CD4-positive, alpha-beta memory T cell (primary cell): Measurements from ENCODE around the gene GSK3B. TPM values are rescaled to one million over a fixed set of nuclear protein-coding genes. Genes with fewer than 3 reads are reported as not detected.

Experiments used
- CTCF ChIA-PET: fragments of 350-600 bp; sonication (Branson Sonifier 250); formaldehyde crosslinking; loops from one replicate; lab custom pipeline; 2021; ENCODE audit warnings: inconsistent platforms; ENCODE audit not compliant: partially characterized antibody; lab: Charles Lee
- POLR2A ChIA-PET: fragments of 350-600 bp; sonication (Branson Sonifier 250); formaldehyde crosslinking; loops from one replicate; lab custom pipeline; 2021; ENCODE audit not compliant: partially characterized antibody; lab: Charles Lee
- DNase-seq, 5 donors: peaks; one replicate each; pipeline versions ENCODE4 v3.0.0 to v3.0.0-alpha.2; 2020 to 2022; ENCODE audit warnings: mixed read lengths in 1 of 5
- H3K27ac ChIP-seq: one replicate; pipeline ENCODE4 v1.7.0; 2013; ENCODE audit warnings: low read depth, low read length
- H3K27me3 ChIP-seq: 2 replicates; pipeline ENCODE4 v1.7.0; 2013; ENCODE audit warnings: mild to moderate bottlenecking, low read length, moderate library complexity; ENCODE audit not compliant: insufficient read depth
- H3K36me3 ChIP-seq: 2 replicates; pipeline ENCODE4 v1.7.0; 2013; ENCODE audit warnings: mild to moderate bottlenecking, low read length, moderate library complexity; ENCODE audit not compliant: insufficient read depth
- H3K4me1 ChIP-seq: 2 replicates; pipeline ENCODE4 v1.7.0; 2013; ENCODE audit warnings: mild to moderate bottlenecking, low read length, moderate library complexity; ENCODE audit not compliant: insufficient read depth
- H3K4me3 ChIP-seq, 2 donors: one replicate each; pipeline ENCODE4 v1.7.0; 2013; ENCODE audit warnings: low read length in 2 of 2, mild to moderate bottlenecking in 1 of 2
- H3K9me3 ChIP-seq, 2 donors: one replicate each; pipeline ENCODE4 v1.7.0; 2013; ENCODE audit warnings: low read length in 2 of 2, control low read depth in 1 of 2; ENCODE audit not compliant: control insufficient read depth in 1 of 2
- H3K27ac Mint-ChIP-seq, 7 donors: one replicate each; pipeline ENCODE4 v1.8.0; 2020 to 2021; ENCODE audit warnings: mixed read lengths in 7 of 7, mild to moderate bottlenecking in 6 of 7, inconsistent platforms in 3 of 7, moderate library complexity in 3 of 7
- H3K27me3 Mint-ChIP-seq, 2 donors: one replicate each; pipeline ENCODE4 v1.8.0; 2020 to 2021; ENCODE audit warnings: mixed read lengths in 2 of 2
- H3K36me3 Mint-ChIP-seq, 2 donors: one replicate each; pipeline ENCODE4 v1.8.0; 2020 to 2021; ENCODE audit warnings: mixed read lengths in 2 of 2, inconsistent platforms in 1 of 2, mild to moderate bottlenecking in 1 of 2
- H3K4me1 Mint-ChIP-seq, 4 donors: one replicate each; pipeline ENCODE4 v1.8.0; 2020 to 2021; ENCODE audit warnings: mixed read lengths in 4 of 4, mild to moderate bottlenecking in 1 of 4
- H3K4me3 Mint-ChIP-seq, 8 donors: one replicate each; pipeline ENCODE4 v1.8.0; 2020 to 2021; ENCODE audit warnings: mixed read lengths in 8 of 8, mild to moderate bottlenecking in 7 of 8, moderate library complexity in 6 of 8, inconsistent platforms in 3 of 8
- H3K9me3 Mint-ChIP-seq, 8 donors: one replicate each; pipeline ENCODE4 v1.8.0; 2020 to 2021; ENCODE audit warnings: mixed read lengths in 8 of 8, mild to moderate bottlenecking in 5 of 8, inconsistent platforms in 3 of 8, moderate library complexity in 1 of 8
- intact Hi-C: fragments of 100-400 bp; cut with micrococcal nuclease; formaldehyde crosslinking; loops from one replicate; pipeline ENCODE4 v1.15.1; 2023
- polyA plus RNA-seq, 2 donors: library from polyadenylated mRNA; unstranded; fragments of 300-500 nt; fragmentation: Illumina TruSeq; gene quantifications; one replicate each; pipeline ENCODE4 v1.2.3, GENCODE V29; 2021
- total RNA-seq, 2 experiments: library from RNA; stranded (reverse); gene quantifications; one replicate each; pipeline ENCODE4 v1.2.3, GENCODE V29; 2021

The GSK3B gene
- total and polyA plus RNA-seq, 4 experiments from 2014 or later = 10.4 to 35.0 (median 25.5) TPM

- POLR2A ChIA-PET = interaction anchor here (1.2 kb wide), 1 partner anchor 9 kb away, joined by 3 read pairs; no protein-coding TSS in a partner anchor
- no peak overlapping the region for H3K4me3 ChIP-seq
- H3K36me3 ChIP-seq = no peaks in the 10 kb centered on the region
- H3K27me3 ChIP-seq = no peaks in the 10 kb centered on the region
- H3K4me1 ChIP-seq = no peaks in the 10 kb centered on the region
- Mint-ChIP-seq H3K9me3 (peaks cover 0 to 19% (median 13%) of the 10 kb centered on the region in 8 donors), H3K27ac (no peak overlapping the region), H3K27me3 (peaks cover 0 to 3% of the 10 kb centered on the region in 2 donors), H3K4me1 (no peaks in the 10 kb centered on the region), H3K4me3 (no peak overlapping the region), H3K36me3 (peaks cover 0 to 12% of the 10 kb centered on the region in 2 donors)
- CTCF ChIA-PET = no interaction called here
- no peak for DNase-seq
- H3K9me3 ChIP-seq = no peaks in the 10 kb centered on the region
- intact Hi-C loops = no loop called here
- H3K27ac ChIP-seq = no peak overlapping the region
Observed at GRCh38 chr3:120113128-120114116, 19.2 kb upstream of the GSK3B start.

- H3K27me3 ChIP-seq = no peaks in the 10 kb centered on the region
- POLR2A ChIA-PET = no interaction called here
- H3K9me3 ChIP-seq = no peaks in the 10 kb centered on the region
- Mint-ChIP-seq H3K36me3 (peaks cover 0 to 9% of the 10 kb centered on the region in 2 donors), H3K4me3 (no peak overlapping the region), H3K27me3 (peaks cover 0 to 3% of the 10 kb centered on the region in 2 donors), H3K27ac (no peak overlapping the region), H3K9me3 (peaks cover 0 to 14% (median 9%) of the 10 kb centered on the region in 8 donors), H3K4me1 (no peaks in the 10 kb centered on the region)
- intact Hi-C loops = no loop called here
- no peaks in the 10 kb centered on the region for H3K36me3 ChIP-seq
- H3K4me3 ChIP-seq = no peak overlapping the region
- no peaks in the 10 kb centered on the region for H3K4me1 ChIP-seq
- CTCF ChIA-PET = no interaction called here
- DNase-seq = no peak
- H3K27ac ChIP-seq = no peak overlapping the region
Observed at GRCh38 chr3:120111898-120112297, 17.7 kb upstream of the GSK3B start.

- Histone ChIP-seq H3K36me3 (no peaks in the 10 kb centered on the region), H3K4me3 (no peak overlapping the region), H3K4me1 (no peaks in the 10 kb centered on the region), H3K27me3 (no peaks in the 10 kb centered on the region), H3K27ac (no peak overlapping the region), H3K9me3 (no peaks in the 10 kb centered on the region)
- CTCF ChIA-PET = no interaction called here
- Mint-ChIP-seq H3K4me1 (peaks cover 8 to 18% (median 11%) of the 10 kb centered on the region in 4 donors), H3K4me3 (no peak overlapping the region), H3K9me3 (no peaks in the 10 kb centered on the region), H3K27ac (no peak overlapping the region), H3K36me3 (peaks cover 7 to 12% of the 10 kb centered on the region in 2 donors), H3K27me3 (no peaks in the 10 kb centered on the region)
- no peak for DNase-seq
- POLR2A ChIA-PET = interaction anchor here (0.6 to 2.5 kb wide), 2 partner anchors 8 to 583 kb away, joined by 3 to 7 read pairs; no protein-coding TSS in a partner anchor
- intact Hi-C loops = no loop called here
Observed at GRCh38 chr3:120103276-120103675, 9.0 kb upstream of the GSK3B start.

GRCh38 chr3:120102674-120103073 is 8.4 kb upstream of the GSK3B start:
- H3K4me1 Mint-ChIP-seq = peaks cover 8 to 18% (median 11%) of the 10 kb centered on the region in 4 donors
- no peaks in the 10 kb centered on the region for H3K4me1 ChIP-seq
- no peaks in the 10 kb centered on the region for H3K9me3 ChIP-seq
- H3K27me3 Mint-ChIP-seq = no peaks in the 10 kb centered on the region
- H3K36me3 ChIP-seq = no peaks in the 10 kb centered on the region
- ChIA-PET CTCF (no interaction called here), POLR2A (interaction anchor here (2.5 kb wide), 1 partner anchor 7 kb away, joined by 7 read pairs; no protein-coding TSS in a partner anchor)
- intact Hi-C loops = no loop called here
- no peak overlapping the region for H3K4me3 Mint-ChIP-seq
- DNase-seq = no peak
- H3K27me3 ChIP-seq = no peaks in the 10 kb centered on the region
- no peaks in the 10 kb centered on the region for H3K9me3 Mint-ChIP-seq
- H3K4me3 ChIP-seq = no peak overlapping the region
- no peak overlapping the region for H3K27ac Mint-ChIP-seq
- H3K36me3 Mint-ChIP-seq = peaks cover 7 to 12% of the 10 kb centered on the region in 2 donors
- H3K27ac ChIP-seq = no peak overlapping the region

GRCh38 chr3:120102232-120102631 is 8.0 kb upstream of the GSK3B start:
- Histone ChIP-seq H3K4me1 (peaks cover 2% of the 10 kb centered on the region), H3K4me3 (no peak overlapping the region), H3K9me3 (no peaks in the 10 kb centered on the region), H3K27ac (no peak overlapping the region), H3K36me3 (no peaks in the 10 kb centered on the region), H3K27me3 (no peaks in the 10 kb centered on the region)
- intact Hi-C loops = no loop called here
- H3K4me1 Mint-ChIP-seq = peaks cover 10 to 23% (median 13%) of the 10 kb centered on the region in 4 donors
- ChIA-PET CTCF (no interaction called here), POLR2A (no interaction called here)
- H3K36me3 Mint-ChIP-seq = peaks cover 7 to 12% of the 10 kb centered on the region in 2 donors
- no peak for DNase-seq
- no peaks in the 10 kb centered on the region for H3K9me3 Mint-ChIP-seq
- H3K27ac Mint-ChIP-seq = no peak overlapping the region
- no peak overlapping the region for H3K4me3 Mint-ChIP-seq
- no peaks in the 10 kb centered on the region for H3K27me3 Mint-ChIP-seq

- DNase-seq = no peak
- H3K36me3 Mint-ChIP-seq = peaks cover 7 to 12% of the 10 kb centered on the region in 2 donors
- no peak overlapping the region for H3K4me3 Mint-ChIP-seq
- no peaks in the 10 kb centered on the region for H3K9me3 Mint-ChIP-seq
- no peaks in the 10 kb centered on the region for H3K9me3 ChIP-seq
- H3K27ac ChIP-seq = no peak overlapping the region
- no peaks in the 10 kb centered on the region for H3K27me3 ChIP-seq
- intact Hi-C loops = no loop called here
- H3K4me1 Mint-ChIP-seq = peaks cover 11 to 29% (median 18%) of the 10 kb centered on the region in 4 donors
- no peaks in the 10 kb centered on the region for H3K36me3 ChIP-seq
- H3K27me3 Mint-ChIP-seq = no peaks in the 10 kb centered on the region
- CTCF ChIA-PET = no interaction called here
- H3K4me1 ChIP-seq = peaks cover 8% of the 10 kb centered on the region
- POLR2A ChIA-PET = interaction anchor here (0.6 kb wide), 1 partner anchor 577 kb away, joined by 3 read pairs; no protein-coding TSS in a partner anchor
- peak overlapping the region in 1 of 7 donors; percentile 55 for H3K27ac Mint-ChIP-seq
- no peak overlapping the region for H3K4me3 ChIP-seq
Observed at GRCh38 chr3:120101624-120102023, 7.4 kb upstream of the GSK3B start.

- peaks cover 15 to 35% (median 23%) of the 10 kb centered on the region in 4 donors for H3K4me1 Mint-ChIP-seq
- CTCF ChIA-PET = no interaction called here
- no peaks in the 10 kb centered on the region for H3K27me3 Mint-ChIP-seq
Observed at GRCh38 chr3:120100711-120101110, 6.5 kb upstream of the GSK3B start.

More at GRCh38 chr3:120100711-120101110, 6.5 kb upstream of the GSK3B start:
- POLR2A ChIA-PET = interaction anchor here (1.3 kb wide), 1 partner anchor 249 kb away, joined by 3 read pairs; the partner anchor contains the start of gene LRRC58
- no peak overlapping the region for H3K27ac ChIP-seq
- no peaks in the 10 kb centered on the region for H3K27me3 ChIP-seq
- peaks cover 16% of the 10 kb centered on the region for H3K4me1 ChIP-seq
- no peaks in the 10 kb centered on the region for H3K9me3 ChIP-seq
- Mint-ChIP-seq H3K27ac (peak overlapping the region in 1 of 7 donors; percentile 35), H3K9me3 (no peaks in the 10 kb centered on the region), H3K36me3 (peaks cover 7 to 12% of the 10 kb centered on the region in 2 donors), H3K4me3 (no peak overlapping the region)
- no peak overlapping the region for H3K4me3 ChIP-seq
- DNase-seq = no peak
- H3K36me3 ChIP-seq = no peaks in the 10 kb centered on the region
- intact Hi-C loops = no loop called here
